ENCODE data around the gene FAM53A.

DNA sequence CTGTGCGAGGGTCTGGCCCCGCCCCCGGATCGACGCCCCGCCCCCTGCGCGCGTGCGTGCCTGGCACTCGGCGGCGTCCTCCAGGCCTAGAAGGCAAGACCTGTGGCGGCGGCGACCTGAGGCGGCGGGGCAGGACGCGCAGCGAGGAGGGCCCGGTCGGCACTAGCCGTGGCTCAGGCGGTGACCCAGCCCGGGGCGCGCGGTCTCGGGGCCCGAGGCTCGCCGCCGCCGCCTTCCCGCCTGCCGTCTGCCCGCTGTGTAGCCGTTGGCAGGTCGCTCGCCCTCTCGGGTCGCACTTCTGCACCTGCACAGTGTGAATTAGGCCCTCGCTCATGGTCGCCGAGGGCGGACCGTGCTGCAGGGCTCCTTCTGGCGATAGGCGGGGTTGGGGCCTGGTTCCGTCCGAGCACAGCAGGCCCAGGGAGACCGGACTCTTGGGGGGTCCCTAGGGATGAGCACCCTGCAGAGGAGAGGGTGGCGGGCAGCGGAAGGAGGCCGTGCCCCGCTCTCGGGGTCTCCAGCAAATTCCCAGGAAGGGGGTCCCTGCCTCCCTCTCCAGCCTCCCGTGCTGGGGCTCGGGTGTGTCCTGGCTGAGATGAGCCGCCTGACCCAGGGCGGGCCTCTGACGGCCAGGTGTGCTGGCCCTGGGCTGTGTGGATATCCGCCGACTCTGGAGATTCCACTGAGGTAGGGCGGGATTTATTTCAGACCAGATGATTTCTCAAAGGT, 557 bp upstream of the FAM53A start:
- TF ChIP-seq SUZ12 (IDR thresholded peaks at IDR 0.05), result no peak
- no peak for TF ChIP-seq TARDBP (IDR thresholded peaks at IDR 0.05)
- no peak for TF ChIP-seq FOXK2 (IDR thresholded peaks at IDR 0.05)
- TF ChIP-seq ELF4 (IDR thresholded peaks at IDR 0.05), result no peak
- no peak for TF ChIP-seq ZNF384 (IDR thresholded peaks at IDR 0.05)
- no peak for TF ChIP-seq SP1 (IDR thresholded peaks at IDR 0.05)
- TF ChIP-seq ARNT (IDR thresholded peaks at IDR 0.05), result no peak
- TF ChIP-seq L3MBTL2 (conservative IDR thresholded peaks at IDR 0.05), result no peak
- TF ChIP-seq BHLHE40 (IDR thresholded peaks at IDR 0.05; ENCODE audit: borderline replicate concordance), result no peak
- no peak for TF ChIP-seq NFRKB (IDR thresholded peaks at IDR 0.05)
- TF ChIP-seq FOXM1 (IDR thresholded peaks at IDR 0.05; ENCODE audit: borderline replicate concordance), result no peak
- TF ChIP-seq FOXA1 (IDR thresholded peaks at IDR 0.05), result no peak
